Gastroesophageal sphincter (tissue), 4 donors: Measurements from ENCODE around the gene TRMT10C. TPM values are rescaled to one million over a fixed set of nuclear protein-coding genes. Genes with fewer than 3 reads are reported as not detected.
"Not testable (repeated sequence)": the region's sequence is repeated elsewhere in the genome, so short reads cannot be mapped to it uniquely, and the experiment has no call there.

Experiments used
- ATAC-seq: fragments of 150-250 bp; one replicate; pipeline ENCODE4 v1.9.1; 2016; ENCODE audit warnings: mild to moderate bottlenecking, moderate library complexity
- H3K27ac ChIP-seq, 4 donors: fragments of 200-600 bp; sonication (generic) in 3 of 4; 1 replicate in 3 of 4; 2 replicates in 1 of 4; pipeline ENCODE4 v1.5.1; 2016 to 2019
- H3K27me3 ChIP-seq: fragments of 200-600 bp; sonication (generic); one replicate; pipeline ENCODE4 v1.5.1; 2019
- H3K36me3 ChIP-seq, 2 donors: fragments of 200-600 bp; sonication (generic); one replicate each; pipeline ENCODE4 v1.5.1; 2019; ENCODE audit warnings: control low read depth in 1 of 2
- H3K4me1 ChIP-seq, 3 donors: fragments of 200-600 bp; sonication (generic); 1 replicate in 2 of 3; 2 replicates in 1 of 3; pipeline ENCODE4 v1.5.1; 2016 to 2019; ENCODE audit warnings: control low read depth in 2 of 3
- H3K4me3 ChIP-seq, 2 donors: fragments of 200-600 bp; sonication (generic); one replicate each; pipeline ENCODE4 v1.5.1; 2019; ENCODE audit warnings: mild to moderate bottlenecking in 1 of 2, moderate library complexity in 1 of 2
- H3K9me3 ChIP-seq, 3 donors: fragments of 200-600 bp; sonication (generic); one replicate each; pipeline ENCODE4 v1.5.1; 2017 to 2019; ENCODE audit warnings: control low read depth in 2 of 3
- CTCF ChIP-seq, 4 experiments: fragments of 200-600 bp in 2 of 4; fragments of 450-650 bp in 2 of 4; sonication (generic) in 1 of 4; IDR thresholded peaks; one replicate each; pipeline ENCODE4 v1.5.1; 2017 to 2019; ENCODE audit warnings: antibody characterized with exemption in 4 of 4, mild to moderate bottlenecking in 2 of 4, moderate library complexity in 2 of 4
- EP300 ChIP-seq: sonication (generic); formaldehyde crosslinking; IDR thresholded peaks from one replicate; pipeline ENCODE4 v1.6.1; 2017; ENCODE audit warnings: antibody characterized with exemption, mild to moderate bottlenecking
- POLR2A ChIP-seq, 2 donors: fragments of 450-650 bp; IDR thresholded peaks; one replicate each; pipeline ENCODE4 v1.6.1; 2017; ENCODE audit warnings: antibody characterized with exemption in 2 of 2, mild to moderate bottlenecking in 2 of 2, moderate library complexity in 1 of 2
- POLR2AphosphoS5 ChIP-seq: sonication (generic); formaldehyde crosslinking; IDR thresholded peaks from one replicate; pipeline ENCODE4 v1.6.1; 2017; ENCODE audit warnings: antibody characterized with exemption
- WGBS, 2 donors: methylation state at CpG; one replicate each; pipeline ENCODE4 v1.1.5; 2018; ENCODE audit warnings: low coverage in 1 of 2; 5-methylcytosine and 5-hydroxymethylcytosine counted together
- total RNA-seq, 4 donors: library from RNA; depleted of rRNA; stranded (reverse); fragments of >200 nt; gene quantifications; one replicate each; pipeline ENCODE4 v1.1.0, GENCODE V29; 2016

Gene TRMT10C
- total RNA-seq, 4 donors from 2014 or later: 12.2 to 22.7 (median 16.8) TPM

- Histone ChIP-seq H3K4me1 (no peaks in the 10 kb centered on the region), H3K4me3 (no peak overlapping the region), H3K27me3 (no peaks in the 10 kb centered on the region), H3K36me3 (no peaks in the 10 kb centered on the region), H3K9me3 (no peaks in the 10 kb centered on the region), H3K27ac (no peak overlapping the region)
- no peak for ATAC-seq
- TF ChIP-seq EP300: no peak
- TF ChIP-seq POLR2A (IDR thresholded peaks at IDR 0.05): no peak
- TF ChIP-seq POLR2AphosphoS5: no peak
- TF ChIP-seq CTCF (IDR thresholded peaks at IDR 0.05): no peak
- 40 to 92% methylated on average over 1 to 2 of the region's 2 CpGs for WGBS, 2 donors
Observed at GRCh38 chr3:101548527-101549105, 13.1 kb upstream of the TRMT10C start.

- H3K4me3 ChIP-seq: no peak overlapping the region
- TF ChIP-seq POLR2AphosphoS5 (no peak), EP300 (no peak), CTCF (IDR thresholded peaks at IDR 0.05) (no peak), POLR2A (IDR thresholded peaks at IDR 0.05) (no peak)
- no peaks in the 10 kb centered on the region for H3K9me3 ChIP-seq
- 40% methylated on average over 1 of the region's 1 CpG; no CpG with 5 or more reads in 1 of the 2 donors for WGBS, 2 donors
- no peaks in the 10 kb centered on the region for H3K36me3 ChIP-seq
- H3K4me1 ChIP-seq: no peaks in the 10 kb centered on the region
- ATAC-seq: no peak
- no peak overlapping the region for H3K27ac ChIP-seq
- H3K27me3 ChIP-seq: no peaks in the 10 kb centered on the region
Observed at GRCh38 chr3:101549473-101549872, 12.2 kb upstream of the TRMT10C start.

GRCh38 chr3:101551359-101552081 lies 10.1 kb upstream of the TRMT10C start:
- WGBS, 2 donors: 100% methylated on average over 1 of the region's 50 CpGs; no CpG with 5 or more reads in 1 of the 2 donors
- not testable (repeated sequence) for H3K9me3 ChIP-seq, H3K27ac ChIP-seq, H3K4me3 ChIP-seq, ATAC-seq, H3K36me3 ChIP-seq, H3K4me1 ChIP-seq
- H3K27me3 ChIP-seq: peaks cover 19% of the 10 kb centered on the region

- not testable (repeated sequence) for H3K9me3 ChIP-seq, H3K4me1 ChIP-seq, H3K36me3 ChIP-seq, H3K4me3 ChIP-seq, H3K27ac ChIP-seq, ATAC-seq
- peaks cover 34% of the 10 kb centered on the region for H3K27me3 ChIP-seq
- 81 to 83% methylated on average over 4 of the region's 5 CpGs for WGBS, 2 donors
Observed at GRCh38 chr3:101553381-101553780, 8.3 kb upstream of the TRMT10C start.

GRCh38 chr3:101556064-101556463 lies 5.6 kb upstream of the TRMT10C start:
- H3K4me1 ChIP-seq: no peaks in the 10 kb centered on the region
- no peaks in the 10 kb centered on the region for H3K36me3 ChIP-seq
- H3K27me3 ChIP-seq: peaks cover 52% of the 10 kb centered on the region
- no peak for ATAC-seq
- 13 to 43% methylated on average over 2 to 3 of the region's 3 CpGs for WGBS, 2 donors
- TF ChIP-seq CTCF (IDR thresholded peaks at IDR 0.05): no peak
- no peak for TF ChIP-seq POLR2AphosphoS5
- no peak for TF ChIP-seq POLR2A (IDR thresholded peaks at IDR 0.05)
- no peak for TF ChIP-seq EP300
- no peak overlapping the region for H3K4me3 ChIP-seq
- no peaks in the 10 kb centered on the region for H3K9me3 ChIP-seq
- no peak overlapping the region for H3K27ac ChIP-seq
